GM13976 (cell line): Measurements from ENCODE around the gene KLHL1.

ENCODE experiments used
- DNase-seq: peaks from one replicate; pipeline ENCODE4 v3.0.0; 2012; ENCODE audit warnings: low spot score
- in situ Hi-C: fragments of 300-500 bp; cut with MboI; formaldehyde crosslinking; loops from one replicate; pipeline ENCODE4 v1.12.0; 2022; ENCODE audit warnings: low sequenced_read_pairs, mixed read lengths, inconsistent platforms; ENCODE audit not compliant: unreplicated experiment
- TF ChIP-seq, protein P1 (sequence below): IDR thresholded peaks from 2 replicates; pipeline ENCODE4 v1.5.1; 2012; ENCODE audit warnings: borderline replicate concordance, mild to moderate bottlenecking; ENCODE audit not compliant: insufficient read depth; ENCODE audit errors: extremely low read depth, missing control alignments, control extremely low read depth

The KLHL1 gene

DNA sequence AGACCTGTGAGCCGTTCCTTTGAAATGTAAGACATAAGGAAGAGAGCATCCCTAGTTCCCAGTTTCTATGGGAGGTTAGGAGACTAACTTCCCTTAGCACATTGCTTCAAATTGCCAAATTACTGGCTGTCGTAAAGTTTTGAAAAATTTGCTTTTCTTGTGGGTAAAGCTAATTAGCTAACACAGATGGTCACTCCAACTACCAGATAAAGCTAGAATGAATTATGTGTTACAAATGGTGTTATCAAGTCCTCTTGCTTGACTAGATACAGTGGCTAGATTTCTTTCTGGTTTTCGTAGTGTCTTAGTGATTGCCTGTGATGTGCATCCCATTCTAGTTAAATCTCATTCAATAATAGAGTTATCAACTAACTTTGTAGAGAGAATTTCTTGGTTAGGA lies 417.3 kb downstream of the KLHL1 start:
- in situ Hi-C loops = no loop called here

DNA sequence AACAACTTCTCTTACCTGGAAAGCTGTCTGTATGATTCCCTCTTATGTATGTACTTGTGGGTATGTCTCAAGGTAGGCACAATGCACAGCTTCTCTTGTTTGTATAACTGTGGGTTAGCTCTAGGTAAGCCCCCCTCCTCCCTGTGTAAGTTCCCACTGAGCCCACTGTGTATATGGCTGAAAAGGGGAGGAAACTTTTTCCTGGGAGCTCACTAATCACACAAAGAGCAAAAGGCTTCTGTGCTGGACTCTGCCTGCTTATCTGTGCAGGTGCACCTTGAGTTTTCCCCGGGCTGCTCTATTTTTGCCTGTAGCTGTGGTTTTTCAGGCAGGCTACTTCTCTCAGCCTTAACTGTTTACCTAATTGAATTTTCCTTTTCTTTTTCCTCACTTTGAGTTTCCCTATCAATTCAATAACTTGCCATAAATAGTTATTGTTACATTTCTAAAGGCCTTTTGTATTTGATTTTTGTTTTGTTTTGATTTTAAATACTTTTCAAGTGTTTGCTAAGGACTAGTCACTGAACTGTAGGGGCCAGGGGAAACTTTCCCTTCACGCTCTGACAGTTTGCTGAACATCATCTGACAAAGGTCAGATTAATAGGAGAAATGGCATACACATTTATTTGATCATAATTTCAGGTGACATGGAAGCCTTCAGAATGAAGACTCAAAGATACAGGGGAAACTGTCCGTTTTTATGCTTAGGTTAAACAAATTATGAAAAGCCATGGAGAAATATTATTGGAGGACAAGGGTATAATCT lies 424.1 kb downstream of the KLHL1 start:
- in situ Hi-C loops = no loop called here
- no peak for DNase-seq
- TF ChIP-seq, protein P1, sequence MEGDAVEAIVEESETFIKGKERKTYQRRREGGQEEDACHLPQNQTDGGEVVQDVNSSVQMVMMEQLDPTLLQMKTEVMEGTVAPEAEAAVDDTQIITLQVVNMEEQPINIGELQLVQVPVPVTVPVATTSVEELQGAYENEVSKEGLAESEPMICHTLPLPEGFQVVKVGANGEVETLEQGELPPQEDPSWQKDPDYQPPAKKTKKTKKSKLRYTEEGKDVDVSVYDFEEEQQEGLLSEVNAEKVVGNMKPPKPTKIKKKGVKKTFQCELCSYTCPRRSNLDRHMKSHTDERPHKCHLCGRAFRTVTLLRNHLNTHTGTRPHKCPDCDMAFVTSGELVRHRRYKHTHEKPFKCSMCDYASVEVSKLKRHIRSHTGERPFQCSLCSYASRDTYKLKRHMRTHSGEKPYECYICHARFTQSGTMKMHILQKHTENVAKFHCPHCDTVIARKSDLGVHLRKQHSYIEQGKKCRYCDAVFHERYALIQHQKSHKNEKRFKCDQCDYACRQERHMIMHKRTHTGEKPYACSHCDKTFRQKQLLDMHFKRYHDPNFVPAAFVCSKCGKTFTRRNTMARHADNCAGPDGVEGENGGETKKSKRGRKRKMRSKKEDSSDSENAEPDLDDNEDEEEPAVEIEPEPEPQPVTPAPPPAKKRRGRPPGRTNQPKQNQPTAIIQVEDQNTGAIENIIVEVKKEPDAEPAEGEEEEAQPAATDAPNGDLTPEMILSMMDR = no peak

More for the DNA sequence above, 417.3 kb downstream of the KLHL1 start:
- DNase-seq = no peak
- TF ChIP-seq, protein P1 = no peak

DNA sequence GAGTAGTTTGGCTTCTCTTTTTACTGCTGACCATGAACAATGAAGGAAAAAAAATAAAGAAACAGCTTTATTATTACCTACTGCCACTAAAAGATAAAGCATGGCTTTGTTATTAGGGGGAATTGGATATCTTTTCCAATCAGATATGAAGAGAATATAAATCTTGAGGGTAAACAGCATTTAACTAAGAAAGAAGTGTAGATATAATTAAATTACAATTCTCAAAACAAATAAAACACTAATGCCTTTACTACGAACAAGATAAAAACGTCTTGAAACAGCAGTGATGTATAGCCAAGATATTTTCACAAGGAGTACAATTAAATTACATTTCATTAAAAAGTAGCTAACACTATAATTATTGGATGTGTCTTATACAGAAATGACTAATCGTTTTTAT lies 426.5 kb downstream of the KLHL1 start:
- DNase-seq = no peak
- in situ Hi-C loops = no loop called here
- TF ChIP-seq, protein P1 = no peak

DNA sequence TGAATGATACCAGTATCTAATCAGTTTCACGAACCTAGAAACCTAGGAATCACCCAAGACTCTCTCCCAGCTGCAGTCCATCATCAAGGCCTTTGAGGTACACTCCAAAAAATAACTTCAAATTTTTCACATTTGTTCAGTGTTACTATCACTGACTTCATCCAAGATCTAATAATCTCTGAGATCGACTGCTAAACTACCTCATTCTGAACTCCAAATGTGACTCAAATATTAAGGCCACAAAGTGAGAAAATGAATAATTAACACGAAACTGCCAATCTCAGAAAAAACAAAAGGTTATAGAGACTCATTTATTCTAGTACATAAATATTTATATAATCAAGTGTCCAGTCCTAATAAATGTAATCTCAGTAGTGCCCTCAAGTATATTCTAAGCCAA lies 430.9 kb downstream of the KLHL1 start:
- TF ChIP-seq, protein P1 = no peak
- in situ Hi-C loops = no loop called here
- no peak for DNase-seq

DNA sequence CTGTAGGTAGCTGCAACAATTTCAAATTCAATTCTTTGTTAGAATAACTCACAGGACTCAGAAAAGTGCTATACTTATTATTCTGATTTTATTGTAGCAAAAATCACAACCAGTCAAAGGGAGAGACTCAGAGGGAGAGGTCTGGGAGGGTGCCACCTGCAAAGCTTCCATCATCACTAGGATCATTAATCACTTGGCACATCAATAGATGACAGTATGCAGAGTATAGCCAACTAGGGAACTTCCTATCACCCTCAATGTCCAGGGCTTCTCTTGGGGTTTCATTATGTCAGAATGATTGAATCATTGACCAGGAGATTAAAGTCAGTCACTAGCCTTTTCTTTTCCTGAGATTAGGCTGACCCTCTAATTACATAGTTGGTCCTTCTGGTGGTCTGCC lies 432.0 kb downstream of the KLHL1 start:
- no peak for DNase-seq
- TF ChIP-seq, protein P1 = no peak
- in situ Hi-C loops = no loop called here

DNA sequence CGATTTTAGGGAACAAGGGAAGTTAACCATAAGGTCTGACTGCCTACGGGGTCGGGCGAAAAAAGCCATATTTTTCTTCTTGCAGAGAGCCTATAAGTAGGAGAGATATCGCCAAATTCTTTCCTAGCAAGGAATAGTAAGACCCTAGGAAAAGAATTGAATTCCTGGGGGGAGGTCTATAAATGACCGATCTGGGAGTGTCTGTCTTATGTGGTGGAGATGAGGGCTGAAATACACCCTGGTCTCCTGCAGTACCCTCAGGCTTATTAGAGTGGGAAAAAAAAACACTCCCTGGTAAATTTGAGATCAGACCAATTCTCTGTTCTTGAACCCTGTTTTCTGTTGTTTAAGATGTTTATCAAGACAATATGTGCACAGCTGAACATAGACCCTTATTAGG lies 448.1 kb downstream of the KLHL1 start:
- in situ Hi-C loops = no loop called here
- TF ChIP-seq, protein P1 = no peak
- no peak for DNase-seq

DNA sequence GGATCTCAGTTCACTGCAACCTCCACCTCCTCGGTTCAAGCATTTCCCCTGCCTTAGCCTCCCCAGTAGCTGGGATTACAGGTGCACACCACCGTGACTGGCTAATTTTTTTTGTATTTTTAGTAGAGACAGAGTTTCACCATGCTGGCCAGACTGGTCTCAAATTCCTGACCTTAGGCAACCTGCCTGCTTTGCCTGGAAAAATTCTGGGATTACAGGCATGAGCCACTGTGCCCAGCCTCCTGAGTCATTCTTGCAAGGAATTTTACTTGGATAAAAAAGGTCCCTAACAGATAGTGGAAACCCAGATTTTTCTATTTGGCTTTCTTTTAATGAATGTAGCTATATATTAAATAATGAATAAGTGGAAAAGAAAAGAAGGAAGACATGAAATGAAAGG lies 450.6 kb downstream of the KLHL1 start:
- no peak for DNase-seq
- TF ChIP-seq, protein P1 = no peak

More for the DNA sequence above, 450.6 kb downstream of the KLHL1 start:
- in situ Hi-C loops = no loop called here
